Panc1 (cell line): ENCODE data around the gene MED9.

Source experiments
- CTCF ChIP-seq: fragments of 450-650 bp; IDR thresholded peaks from 2 replicates; pipeline ENCODE4 v1.5.1; 2017; ENCODE audit warnings: mild to moderate bottlenecking
- POLR2AphosphoS5 ChIP-seq: IDR thresholded peaks from 2 replicates; pipeline ENCODE4 v1.6.1; 2012; ENCODE audit warnings: mild to moderate bottlenecking, low read depth, low read length, moderate library complexity

- no peak for TF ChIP-seq CTCF
- no peak for TF ChIP-seq POLR2AphosphoS5
Measured at GRCh38 chr17:17434477-17434876, 42.3 kb upstream of the MED9 start.
